ENCODE results near the gene SIK3.

DNA sequence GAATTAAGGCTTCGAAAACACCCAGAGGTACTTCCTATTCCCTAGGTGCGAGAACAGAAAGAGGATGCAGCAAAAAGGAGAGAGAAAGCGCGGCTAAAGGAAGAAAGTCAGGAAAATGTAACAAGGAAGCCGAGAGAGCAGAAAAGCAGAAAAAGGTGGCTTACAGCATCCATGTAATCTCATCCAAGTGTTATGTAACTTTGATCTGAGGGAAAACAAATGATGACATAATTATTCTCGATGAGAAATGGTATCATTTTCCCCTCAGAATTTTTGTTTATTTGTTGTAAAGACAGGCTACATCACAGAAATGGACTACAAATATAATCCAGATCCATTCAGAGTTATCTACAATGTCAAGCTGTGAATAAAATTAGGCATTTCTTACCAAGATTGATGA, 191.7 kb downstream of the SIK3 start:
- TF ChIP-seq MYC (IDR thresholded peaks at IDR 0.05; ENCODE audit: low read depth, low read length) (no peak), CTCF (IDR thresholded peaks at IDR 0.05; ENCODE audit: low read depth, low read length) (no peak), POLR2A (IDR thresholded peaks at IDR 0.05; ENCODE audit: extremely low read depth, insufficient read length) (no peak)
